GM21526 (cell line): Measurements from ENCODE around the gene ABRACL.

ENCODE experiments used
- ATAC-seq: cut with Tn5 transposase; IDR thresholded peaks from one replicate; pipeline ENCODE4 v1.9.1; 2021; ENCODE audit warnings: moderate library complexity; ENCODE audit not compliant: unreplicated experiment, low FRiP score

The ABRACL gene

GRCh38 chr6:139051396-139052060 lies 23.0 kb downstream of the ABRACL start:
- no peak for ATAC-seq

GRCh38 chr6:139053382-139053781 lies 24.8 kb downstream of the ABRACL start:
- ATAC-seq, result no peak

- ATAC-seq, result no peak
These were observed 25.5 kb downstream of the ABRACL start for GRCh38 chr6:139054001-139054400.

GRCh38 chr6:139055709-139056108 lies 27.2 kb downstream of the ABRACL start:
- ATAC-seq, result no peak

- no peak for ATAC-seq
These were observed 29.5 kb downstream of the ABRACL start for GRCh38 chr6:139058029-139058428.

GRCh38 chr6:139060332-139060731 lies 31.8 kb downstream of the ABRACL start:
- no peak for ATAC-seq

- ATAC-seq, result no peak
These were observed 34.5 kb downstream of the ABRACL start for GRCh38 chr6:139062932-139063646.

- no peak for ATAC-seq
These were observed 36.6 kb downstream of the ABRACL start for GRCh38 chr6:139064981-139065665.

- no peak for ATAC-seq
These were observed 37.5 kb downstream of the ABRACL start for GRCh38 chr6:139066080-139066479.

GRCh38 chr6:139068846-139069245 lies 40.3 kb downstream of the ABRACL start:
- ATAC-seq, result no peak

GRCh38 chr6:139073118-139073517 lies 44.6 kb downstream of the ABRACL start:
- no peak for ATAC-seq

- ATAC-seq, result no peak
These were observed 50.5 kb downstream of the ABRACL start for GRCh38 chr6:139079018-139079417.

GRCh38 chr6:139080255-139080920 lies 51.8 kb downstream of the ABRACL start:
- ATAC-seq, result no peak

- ATAC-seq, result no peak
These were observed 52.9 kb downstream of the ABRACL start for GRCh38 chr6:139081471-139081870.

GRCh38 chr6:139082370-139082769 lies 53.8 kb downstream of the ABRACL start:
- no peak for ATAC-seq

- ATAC-seq, result no peak
These were observed 63.3 kb downstream of the ABRACL start for GRCh38 chr6:139091826-139092225.
